Mammary epithelial cell (primary cell): Measurements from ENCODE around the gene DNPH1.

Source experiments
- EZH2 ChIP-seq: IDR thresholded peaks from 2 replicates; pipeline ENCODE4 v1.6.1; 2012; ENCODE audit warnings: low read length, inconsistent platforms, borderline replicate concordance
- TF ChIP-seq, protein P1 (sequence below), 2 donors: IDR thresholded peaks in 1 of 2; conservative IDR thresholded peaks in 1 of 2; 2 replicates each; pipeline ENCODE4 v1.5.1; 2011 to 2012; ENCODE audit warnings: inconsistent platforms in 2 of 2, low read length in 2 of 2, mild to moderate bottlenecking in 2 of 2, control low read depth in 1 of 2, low read depth in 1 of 2; ENCODE audit not compliant: insufficient read depth in 1 of 2; ENCODE audit errors: extremely low read depth in 1 of 2

DNA sequence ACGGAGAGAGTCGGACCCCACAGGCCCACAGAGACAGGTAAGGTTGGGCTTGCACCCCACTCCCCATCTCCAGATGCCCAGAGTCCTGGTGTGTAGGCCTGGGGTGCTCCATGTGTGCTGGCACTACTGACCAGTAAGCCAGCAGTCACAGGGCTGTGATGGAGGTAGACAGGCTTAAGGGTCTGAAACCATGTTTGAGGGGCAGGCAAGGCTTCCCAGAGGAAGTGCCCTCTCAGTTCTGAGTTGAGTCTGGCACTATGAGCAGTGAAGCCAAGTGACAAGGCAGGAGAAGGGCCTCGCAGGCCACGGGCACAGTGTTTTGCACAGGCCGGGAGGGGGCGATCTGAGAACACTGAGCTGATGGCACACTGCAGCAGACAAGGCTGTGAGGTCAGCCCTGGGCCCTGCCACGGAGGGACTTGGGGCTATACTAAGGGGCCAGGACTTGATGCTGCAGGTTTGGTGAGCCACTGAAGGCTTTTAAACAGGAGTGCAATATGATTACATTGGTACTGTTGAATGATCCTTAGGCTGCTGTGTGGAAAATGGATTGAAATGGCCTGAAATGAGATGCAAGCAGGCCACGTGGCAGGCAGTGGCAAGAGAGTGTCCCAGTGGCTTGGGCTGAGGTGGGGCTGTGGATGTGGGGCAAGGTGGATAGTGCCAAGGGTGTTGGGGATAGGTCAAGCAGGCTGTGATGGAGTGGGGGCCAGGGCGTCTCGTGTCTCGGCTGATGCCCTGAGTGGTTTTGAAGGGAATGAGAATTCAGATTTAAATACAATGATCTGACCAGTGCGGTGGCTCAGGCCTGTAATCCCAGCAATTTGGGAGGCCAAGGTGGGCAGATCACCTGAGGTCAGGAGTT, 34.3 kb upstream of the DNPH1 start:
- TF ChIP-seq, protein P1, sequence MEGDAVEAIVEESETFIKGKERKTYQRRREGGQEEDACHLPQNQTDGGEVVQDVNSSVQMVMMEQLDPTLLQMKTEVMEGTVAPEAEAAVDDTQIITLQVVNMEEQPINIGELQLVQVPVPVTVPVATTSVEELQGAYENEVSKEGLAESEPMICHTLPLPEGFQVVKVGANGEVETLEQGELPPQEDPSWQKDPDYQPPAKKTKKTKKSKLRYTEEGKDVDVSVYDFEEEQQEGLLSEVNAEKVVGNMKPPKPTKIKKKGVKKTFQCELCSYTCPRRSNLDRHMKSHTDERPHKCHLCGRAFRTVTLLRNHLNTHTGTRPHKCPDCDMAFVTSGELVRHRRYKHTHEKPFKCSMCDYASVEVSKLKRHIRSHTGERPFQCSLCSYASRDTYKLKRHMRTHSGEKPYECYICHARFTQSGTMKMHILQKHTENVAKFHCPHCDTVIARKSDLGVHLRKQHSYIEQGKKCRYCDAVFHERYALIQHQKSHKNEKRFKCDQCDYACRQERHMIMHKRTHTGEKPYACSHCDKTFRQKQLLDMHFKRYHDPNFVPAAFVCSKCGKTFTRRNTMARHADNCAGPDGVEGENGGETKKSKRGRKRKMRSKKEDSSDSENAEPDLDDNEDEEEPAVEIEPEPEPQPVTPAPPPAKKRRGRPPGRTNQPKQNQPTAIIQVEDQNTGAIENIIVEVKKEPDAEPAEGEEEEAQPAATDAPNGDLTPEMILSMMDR (conservative IDR thresholded peaks at IDR 0.05 in 1 of 2, IDR thresholded peaks at IDR 0.05 in 1 of 2; ENCODE audit: extremely low read depth in 1 of 2, insufficient read depth in 1 of 2, low read depth in 1 of 2, low read length in 2 of 2): peak; percentile 87 to 91
- no peak for TF ChIP-seq EZH2
